Activated T-cell treated with anti-CD3 and anti-CD28 coated beads, Interleukin-2, amount 50 U/mL, for 48 hours (primary cell): ENCODE data around the gene UVSSA.
"Not testable (repeated sequence)": the region's sequence is repeated elsewhere in the genome, so short reads cannot be mapped to it uniquely, and the experiment has no call there.

Experiments
- DNase-seq, 2 experiments: peaks; one replicate each; pipeline ENCODE4 v3.0.0-alpha.2; 2020

UVSSA gene

DNA sequence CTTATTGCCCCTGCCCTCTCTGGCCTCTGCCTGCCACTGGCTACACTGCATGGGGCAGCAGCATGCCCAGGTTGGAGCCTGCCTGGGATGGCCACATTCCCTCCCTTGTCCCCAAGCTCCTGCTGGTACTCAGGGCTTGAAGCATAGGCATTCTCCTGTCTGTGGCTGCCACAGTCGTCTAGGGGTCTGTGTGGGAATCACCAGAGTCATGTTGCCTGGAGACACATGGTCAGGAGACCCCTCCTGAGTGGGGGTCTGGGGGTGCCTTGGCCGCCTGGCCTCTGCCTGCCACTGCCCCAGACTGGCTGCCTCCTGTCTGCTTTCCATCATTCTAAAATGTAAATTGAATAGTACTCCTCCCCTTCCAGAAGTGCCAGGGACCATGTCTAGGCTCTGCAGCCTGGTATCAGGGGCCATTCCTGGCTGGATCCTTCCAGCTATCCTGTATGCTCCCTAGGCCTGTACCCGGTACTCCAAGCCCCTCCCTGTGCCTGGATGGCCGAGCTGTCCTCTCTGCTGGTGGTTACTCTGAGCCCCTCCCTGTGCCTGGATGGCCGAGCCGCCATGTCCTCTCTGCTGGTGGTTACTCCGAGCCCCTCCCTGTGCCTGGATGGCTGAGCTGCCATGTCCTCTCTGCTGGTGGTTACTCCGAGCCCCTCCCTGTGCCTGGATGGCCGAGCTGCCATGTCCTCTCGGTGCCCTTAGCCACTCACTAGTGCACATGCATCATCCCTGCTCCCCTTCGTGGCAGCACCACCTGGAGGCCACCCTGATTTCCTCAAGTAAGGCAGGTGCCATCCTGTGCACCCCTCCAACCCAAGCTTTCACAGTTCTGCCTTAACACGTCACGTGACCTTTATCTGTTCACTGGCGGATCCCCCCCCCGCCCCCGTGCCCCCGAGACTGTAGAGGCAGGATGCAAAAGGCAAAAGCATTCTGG lies 64.7 kb downstream of the UVSSA start:
- peak in 1 of 2 experiments; percentile 16 for DNase-seq

DNA sequence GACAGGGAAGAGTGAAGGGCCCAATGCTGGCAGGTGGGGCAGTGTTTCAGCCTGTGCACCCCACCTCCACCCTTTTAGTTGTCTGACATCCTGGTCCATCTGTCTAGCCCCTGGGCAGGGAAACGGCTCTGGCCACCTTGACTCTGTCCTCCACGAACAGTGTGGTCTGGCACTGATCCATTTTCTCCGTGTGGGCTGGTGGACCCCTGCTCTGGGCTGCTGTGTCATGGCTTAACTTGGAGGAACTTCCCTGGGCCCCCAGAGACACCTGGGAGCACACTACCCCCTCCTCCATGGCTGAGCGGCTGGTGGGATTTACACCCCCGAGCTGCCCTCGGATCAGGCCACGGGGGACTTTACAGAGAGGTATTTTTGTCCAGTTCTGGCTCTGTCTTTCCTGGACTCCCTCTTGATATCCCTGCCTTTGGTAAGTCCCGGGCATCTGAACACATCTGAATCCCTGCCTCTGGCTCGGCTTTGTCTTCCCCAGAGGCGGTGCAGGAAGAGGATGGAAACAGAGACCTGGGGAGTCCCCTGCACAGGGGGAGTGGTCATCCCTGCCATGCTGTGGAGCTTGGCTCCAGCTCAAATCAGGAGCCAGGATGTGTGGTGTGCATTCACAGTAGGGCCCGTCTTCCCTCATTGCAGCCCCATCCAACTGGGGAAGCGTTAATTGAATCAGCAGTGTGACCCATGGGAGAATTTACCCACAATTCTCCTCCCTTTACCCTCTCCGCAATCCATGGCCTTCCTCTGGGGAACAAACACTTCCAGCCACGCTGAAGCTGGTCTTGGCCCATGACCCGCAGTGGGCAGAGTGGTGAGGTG lies 65.6 kb downstream of the UVSSA start:
- DNase-seq, result no peak

DNA sequence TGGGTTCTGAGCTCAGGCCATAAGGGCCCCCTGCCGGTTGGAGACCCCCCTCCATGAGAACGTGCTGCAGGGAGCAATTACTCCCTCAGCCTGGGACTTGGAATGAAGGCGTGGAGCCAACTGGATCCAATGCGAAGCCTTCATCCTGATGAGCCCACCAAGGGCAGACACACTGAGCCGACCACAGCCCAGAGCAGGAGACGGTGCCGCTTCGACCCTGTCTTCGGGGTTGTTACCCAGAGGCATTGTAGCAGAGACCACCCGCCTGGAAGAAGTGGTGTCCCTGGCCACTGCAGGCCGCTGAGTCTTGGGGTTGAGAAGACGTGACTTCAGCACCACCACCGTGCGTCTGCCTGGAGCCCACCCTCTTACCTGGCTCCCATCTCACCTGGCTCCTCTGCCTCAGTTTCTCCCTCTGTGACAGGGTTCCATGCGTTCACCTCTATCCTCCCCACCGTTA lies 66.2 kb downstream of the UVSSA start:
- peak in 1 of 2 experiments; percentile 13 for DNase-seq

DNA sequence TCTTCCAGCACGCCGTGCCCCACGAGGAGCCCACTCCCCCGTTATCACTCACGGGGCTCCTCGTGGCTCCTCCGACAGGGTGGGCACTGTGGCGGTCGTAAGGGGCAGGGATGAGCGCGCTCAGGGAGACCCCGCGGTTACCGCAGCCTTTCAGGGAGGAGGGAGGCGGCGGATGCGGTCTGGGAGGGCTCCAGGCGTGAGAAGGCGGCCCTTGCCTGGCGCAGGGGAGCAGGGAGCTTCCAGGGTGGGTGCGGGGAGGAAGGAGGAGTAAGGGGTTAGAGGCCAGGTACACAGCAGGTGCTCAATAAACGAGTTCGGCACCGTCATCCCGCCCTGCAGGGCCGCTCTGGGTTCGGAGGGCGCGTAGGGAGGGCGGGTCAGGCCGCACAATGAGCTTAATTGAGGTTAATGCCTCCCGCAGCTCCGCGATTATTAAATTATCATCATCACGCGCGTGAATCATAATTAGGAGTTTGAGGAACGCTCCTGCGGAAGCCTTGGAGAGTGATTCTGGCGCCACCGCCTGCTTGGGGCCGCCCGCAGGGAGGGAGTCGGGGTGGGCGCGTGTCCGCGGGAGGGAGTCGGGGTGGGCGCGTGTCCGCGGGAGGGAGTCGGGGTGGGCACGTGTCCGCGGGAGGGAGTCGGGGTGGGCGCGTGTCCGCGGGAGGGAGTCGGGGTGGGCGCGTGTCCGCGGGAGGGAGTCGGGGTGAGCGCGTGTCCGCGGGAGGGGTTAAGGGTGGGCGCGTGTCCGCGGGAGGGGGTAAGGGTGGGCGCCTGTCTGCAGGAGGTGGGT lies 66.9 kb downstream of the UVSSA start:
- peak in 1 of 2 experiments; percentile 17 for DNase-seq

DNA sequence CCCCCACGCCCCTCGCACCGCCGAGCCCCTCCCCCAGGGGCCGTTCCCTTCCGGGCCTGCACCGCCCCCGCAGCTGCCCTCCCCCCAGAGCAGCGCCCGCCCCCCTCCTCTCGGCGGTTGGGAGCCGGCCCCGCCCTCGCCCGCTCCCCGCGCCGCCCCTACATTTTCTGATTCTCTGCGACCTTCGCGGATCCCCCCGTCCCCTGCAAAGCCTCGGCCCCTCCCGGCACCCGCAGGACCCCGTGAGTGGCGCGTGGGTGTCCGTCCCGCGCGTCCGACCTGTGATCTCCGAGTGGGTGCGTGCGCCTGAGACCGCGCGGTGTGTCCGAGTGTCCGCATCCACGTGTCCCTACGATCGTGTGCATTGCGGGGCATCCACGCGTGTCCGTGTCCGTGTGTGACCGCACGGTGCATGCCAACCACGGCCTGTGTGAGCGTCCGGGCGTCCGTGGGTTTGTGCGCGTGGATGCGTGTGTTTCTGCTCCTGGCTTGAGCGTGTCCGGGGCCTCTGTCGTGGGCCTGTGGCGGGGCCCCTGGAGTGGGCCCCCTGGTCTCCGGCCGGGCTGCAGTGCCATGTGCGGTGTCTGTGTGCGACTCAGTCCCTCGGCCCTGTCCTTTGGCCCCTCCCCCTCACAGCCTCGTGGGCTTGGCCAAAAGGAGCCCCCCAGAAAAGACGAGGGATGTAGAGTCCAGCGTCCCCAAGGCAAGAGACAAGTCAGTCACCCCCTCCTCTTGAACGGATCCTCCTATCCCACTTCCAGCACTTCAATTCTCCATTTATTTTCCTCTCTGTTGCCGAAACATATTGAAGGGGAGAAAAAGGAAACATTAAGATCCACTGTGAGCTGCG lies 68.0 kb downstream of the UVSSA start:
- no peak for DNase-seq

DNA sequence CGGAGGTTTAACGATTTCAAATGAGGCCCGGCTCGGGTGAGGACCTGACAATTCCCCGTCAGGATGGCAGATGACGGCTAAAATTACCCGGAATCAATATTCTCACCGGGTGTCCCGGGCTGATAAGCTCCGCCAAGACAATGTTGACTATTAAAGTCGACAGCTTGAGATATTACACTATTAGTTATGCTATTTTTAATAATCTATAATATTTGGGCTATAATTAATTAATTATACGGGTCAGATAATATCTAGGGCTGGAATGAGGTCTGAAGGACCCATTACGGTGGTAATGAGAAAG lies 68.6 kb downstream of the UVSSA start:
- no peak for DNase-seq

DNA sequence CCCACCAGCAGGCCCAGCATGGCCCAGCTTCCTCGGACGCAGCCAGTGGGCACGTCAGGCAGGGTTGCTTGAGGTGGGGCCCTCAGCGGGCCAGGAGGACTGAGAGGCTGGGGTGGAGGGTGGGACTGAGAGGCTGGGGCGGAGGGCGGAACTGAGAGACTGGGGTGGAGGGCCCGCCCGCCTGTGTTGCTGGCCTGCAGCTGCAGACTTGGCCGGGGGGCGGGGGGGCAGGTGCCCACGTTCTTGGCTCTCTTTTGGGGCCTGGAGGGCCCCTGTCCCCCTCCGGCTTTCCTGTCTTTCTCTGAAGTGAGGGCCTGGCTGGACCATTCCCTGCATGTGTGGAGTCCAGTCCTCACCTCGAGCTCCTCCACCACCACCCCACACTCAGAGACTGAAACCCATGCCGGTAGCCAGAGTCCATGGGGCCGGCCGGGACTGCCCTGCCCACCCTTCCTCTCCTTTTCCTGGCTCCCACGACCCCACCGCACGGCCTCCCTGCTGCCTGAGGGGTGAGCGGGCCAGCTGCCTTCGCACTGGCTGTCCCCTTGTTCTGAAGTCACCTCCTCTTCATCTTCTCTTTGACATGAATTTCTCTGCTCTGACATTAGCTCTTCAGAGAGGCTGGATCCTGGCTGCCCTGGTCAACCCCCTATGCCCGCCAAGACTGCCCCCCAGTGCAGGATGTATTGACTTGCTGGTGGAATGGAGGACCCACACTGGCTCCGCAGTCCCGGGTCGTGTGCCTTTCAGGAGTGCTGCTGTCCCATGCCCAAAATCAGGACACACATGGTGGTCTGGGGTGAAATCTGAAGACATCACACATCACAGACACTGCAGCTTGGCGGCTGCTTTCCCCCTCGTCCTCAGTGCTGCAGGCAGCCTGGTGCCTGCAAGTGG lies 69.3 kb downstream of the UVSSA start:
- peak in 1 of 2 experiments; percentile 14 for DNase-seq

DNA sequence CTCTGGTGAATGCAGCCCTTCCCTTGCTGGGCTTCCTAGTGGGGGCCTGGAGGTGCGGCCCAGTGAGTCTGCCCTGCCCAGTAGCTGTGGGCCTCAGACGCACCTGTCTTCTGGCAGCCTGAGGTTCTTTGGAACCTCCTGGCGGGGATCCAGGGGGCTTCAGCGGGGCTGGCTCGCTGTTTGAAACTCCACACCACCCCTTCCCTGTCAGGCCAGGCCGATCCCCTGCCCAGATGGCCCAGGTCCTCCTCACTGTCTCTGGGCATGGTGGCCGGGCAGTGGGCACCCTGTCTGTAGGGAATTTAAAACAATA lies 69.9 kb downstream of the UVSSA start:
- DNase-seq, result no peak

DNA sequence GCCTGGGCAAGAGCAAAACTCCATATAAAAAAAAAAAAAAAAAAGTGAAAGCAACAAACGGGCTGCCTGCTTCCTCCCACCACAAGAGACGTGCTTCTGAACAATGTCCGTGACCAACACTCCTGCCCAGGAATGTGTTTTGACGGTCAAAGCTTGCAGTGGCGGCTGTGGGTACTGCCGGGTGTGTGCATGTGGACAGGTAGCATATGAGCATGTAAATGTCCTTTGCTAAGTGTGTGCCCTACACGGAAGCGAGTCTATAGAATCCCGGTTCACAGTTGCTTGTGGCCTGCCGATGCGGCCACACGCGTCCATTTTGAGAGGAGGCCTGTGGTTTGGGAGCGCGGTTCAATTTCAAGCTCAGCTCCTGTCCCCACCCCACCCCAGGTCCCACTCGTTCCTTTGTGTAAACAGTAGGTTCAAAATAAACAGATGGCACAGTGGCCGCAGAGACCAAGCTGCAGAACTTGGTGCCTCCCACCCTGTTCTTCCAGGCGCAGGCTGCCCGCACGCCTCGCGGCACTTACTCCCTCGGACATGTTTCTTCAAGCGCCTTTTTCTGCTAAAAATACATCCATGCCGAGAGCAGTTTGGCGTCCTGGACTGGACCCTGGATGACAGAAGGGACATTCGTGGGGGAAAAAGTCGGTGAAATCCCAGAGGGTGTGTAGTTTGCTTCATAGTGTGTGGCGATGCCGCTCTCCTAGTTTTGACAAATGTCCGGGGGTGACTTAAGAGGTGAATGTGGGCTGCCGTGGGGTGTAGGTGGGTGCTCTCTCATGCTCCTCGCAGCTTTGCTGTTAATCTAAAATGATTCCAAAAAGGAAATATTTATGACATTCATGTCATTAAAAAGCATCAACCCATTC lies 70.7 kb downstream of the UVSSA start:
- DNase-seq, result no peak

DNA sequence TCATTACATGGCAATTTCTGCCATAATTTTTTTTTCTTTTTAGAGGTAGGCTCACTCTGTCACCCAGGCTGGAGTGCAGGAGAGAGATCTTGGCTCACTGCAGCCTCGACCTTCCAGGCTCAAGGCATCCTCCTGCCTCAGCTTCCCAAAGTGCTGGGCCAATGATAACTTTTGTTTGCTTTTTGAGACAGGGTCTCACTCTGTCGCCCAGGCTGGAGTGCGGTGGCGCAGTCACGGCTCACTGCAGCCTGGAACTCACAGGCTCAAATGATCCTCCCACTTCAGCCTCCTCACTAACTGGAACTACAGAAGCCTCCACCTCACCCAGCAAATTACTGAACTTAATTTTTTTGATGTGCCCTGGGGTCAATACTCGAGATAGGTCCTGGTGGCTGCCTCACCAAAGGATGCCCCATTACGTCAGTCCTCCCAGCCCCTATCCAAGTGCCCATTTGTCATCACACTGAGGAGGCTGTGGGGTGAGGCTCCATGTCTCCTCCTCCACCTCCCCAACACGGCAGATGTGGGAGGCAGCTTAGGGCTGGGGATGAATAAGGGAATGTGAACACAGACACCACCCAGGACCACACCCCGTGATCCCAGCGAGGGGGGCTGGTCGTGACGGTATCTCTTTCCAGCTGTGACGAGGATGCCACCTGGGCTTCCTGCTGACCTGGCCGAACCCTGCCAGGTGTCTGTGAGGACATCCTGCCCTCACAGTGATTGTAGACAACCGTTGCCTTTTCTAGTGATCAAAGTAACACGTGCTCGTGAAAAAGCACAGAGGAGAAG lies 71.7 kb downstream of the UVSSA start:
- DNase-seq, result no peak

DNA sequence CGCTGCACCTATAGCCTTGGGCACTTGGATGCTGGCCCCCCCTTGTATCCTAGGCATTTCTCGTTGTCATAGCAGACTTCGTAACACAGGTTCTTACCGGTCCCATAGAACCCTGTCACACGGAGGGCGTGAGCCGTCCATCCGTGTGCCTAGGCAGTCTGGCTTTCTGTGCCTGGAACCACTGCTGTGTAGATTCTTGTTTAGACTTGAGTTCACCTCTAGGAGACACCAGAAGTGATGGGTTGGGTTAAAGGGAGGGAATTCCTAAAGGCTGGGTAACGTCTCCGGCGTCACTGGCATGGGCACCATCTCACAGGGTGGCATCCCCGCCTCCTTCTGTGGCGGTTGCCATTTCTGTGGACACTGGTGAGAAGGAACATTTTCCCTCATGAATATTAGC lies 72.7 kb downstream of the UVSSA start:
- DNase-seq, result no peak

DNA sequence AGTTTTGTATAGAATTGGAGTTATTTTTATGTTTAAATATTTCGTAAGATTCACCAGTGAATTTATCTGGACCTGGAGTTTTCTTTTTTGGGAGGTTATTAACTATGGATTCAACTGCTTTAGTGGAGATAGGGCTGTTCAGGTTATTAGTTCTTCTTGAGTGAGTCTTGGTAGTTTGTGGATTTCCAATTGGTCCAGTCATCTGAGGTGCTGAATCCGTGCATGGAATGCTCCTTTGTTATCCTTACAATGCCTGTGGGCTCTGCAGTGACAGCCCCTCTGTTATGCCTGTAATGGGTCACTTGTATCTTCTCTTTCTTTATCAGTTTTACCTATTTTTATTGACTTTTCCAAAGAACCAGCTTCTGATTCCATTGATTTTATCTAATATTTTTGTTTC lies 74.6 kb downstream of the UVSSA start:
- DNase-seq, result no peak

DNA sequence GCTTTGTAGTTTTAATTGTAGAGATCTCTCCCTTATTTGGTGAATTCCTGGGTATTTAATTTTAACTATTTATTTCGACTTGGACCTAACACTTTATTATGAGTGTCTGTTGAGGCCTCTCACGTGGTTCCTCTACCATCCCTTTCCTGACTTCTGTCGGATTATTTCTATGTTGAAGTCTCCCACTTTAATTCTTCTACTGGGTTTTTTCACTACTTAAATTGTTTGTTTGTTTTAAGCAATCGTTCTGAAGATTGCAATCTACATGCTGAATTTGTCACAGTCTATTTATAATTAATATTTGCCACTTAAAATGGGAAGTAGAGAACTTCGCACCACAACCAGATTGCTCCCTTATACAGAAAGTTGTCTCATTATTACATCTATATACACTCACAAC lies 80.0 kb downstream of the UVSSA start:
- DNase-seq, result no peak

DNA sequence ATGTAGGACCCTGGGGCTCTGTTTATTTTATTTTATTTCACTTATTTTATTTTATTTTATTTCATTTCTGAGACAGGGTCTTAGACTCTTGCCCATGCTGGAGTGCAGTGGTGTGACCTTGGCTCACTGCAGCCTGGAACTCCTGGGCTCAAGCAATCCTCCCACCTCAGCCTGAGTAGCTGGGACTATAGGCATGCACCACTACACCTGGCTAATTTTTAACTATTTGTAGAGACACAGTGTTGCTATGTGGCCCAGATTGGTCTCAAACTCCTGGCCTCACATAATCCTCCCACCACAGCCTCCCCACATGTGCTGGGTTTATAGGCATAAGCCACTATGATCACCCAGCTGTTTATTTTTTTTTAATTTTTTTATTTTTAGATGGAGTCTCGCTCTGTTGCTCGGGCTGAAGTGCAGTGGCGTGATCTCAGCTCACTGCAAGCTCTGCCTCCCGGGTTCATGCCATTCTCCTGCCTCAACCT lies 96.7 kb downstream of the UVSSA start:
- not testable (repeated sequence) for DNase-seq
